GOT3 (cell line): ENCODE data around the gene NEURL2.
"Not testable (repeated sequence)": the region's sequence is repeated elsewhere in the genome, so short reads cannot be mapped to it uniquely, and the experiment has no call there.

Experiments used
- DNase-seq: peaks from one replicate; lab custom pipeline; 2025; ENCODE audit warnings: mixed read lengths; lab: John Stamatoyannopoulos, UW

The NEURL2 gene

DNA sequence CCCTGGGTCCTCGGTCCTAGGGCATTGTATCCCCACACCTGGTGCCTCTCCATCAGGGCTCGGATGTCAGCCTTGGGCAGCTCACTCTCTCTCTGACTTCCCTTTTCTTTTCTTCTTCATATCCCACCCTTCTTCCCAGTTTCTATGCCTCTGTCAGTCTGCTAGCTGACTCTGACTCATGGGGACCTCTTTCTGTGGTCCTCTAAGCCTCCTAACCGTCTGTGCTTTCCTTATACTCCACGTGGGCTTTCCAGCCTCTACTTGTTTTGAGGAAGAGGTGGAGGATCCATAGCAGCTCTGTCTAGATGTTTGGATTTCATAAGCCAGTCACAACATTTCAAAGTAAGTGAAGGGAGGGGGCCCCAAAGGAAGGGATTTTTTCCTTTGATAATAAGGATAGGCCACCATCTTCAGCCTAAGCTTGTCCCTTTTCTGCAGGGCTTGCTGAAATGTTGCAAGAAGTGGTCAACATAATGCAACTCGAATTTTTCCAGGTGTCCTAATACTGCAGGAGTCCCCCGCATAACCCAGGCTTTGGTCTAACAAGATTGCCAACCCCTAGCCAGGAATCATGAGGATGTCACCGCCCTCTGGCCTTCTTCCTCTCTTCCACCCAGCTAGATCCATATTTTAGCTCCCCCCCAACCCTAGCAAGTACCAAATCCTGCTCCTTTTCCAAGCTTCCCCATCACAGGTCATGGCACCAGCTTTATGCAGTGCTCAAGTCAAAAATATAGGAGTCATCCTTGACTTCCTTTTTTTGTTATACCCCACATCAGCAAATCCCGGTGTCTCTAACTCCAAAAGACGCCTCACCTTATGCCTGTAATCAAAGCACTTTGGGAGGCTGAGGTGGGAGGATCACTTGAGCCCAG is 29.7 kb upstream of the NEURL2 start:
- DNase-seq = no peak

DNA sequence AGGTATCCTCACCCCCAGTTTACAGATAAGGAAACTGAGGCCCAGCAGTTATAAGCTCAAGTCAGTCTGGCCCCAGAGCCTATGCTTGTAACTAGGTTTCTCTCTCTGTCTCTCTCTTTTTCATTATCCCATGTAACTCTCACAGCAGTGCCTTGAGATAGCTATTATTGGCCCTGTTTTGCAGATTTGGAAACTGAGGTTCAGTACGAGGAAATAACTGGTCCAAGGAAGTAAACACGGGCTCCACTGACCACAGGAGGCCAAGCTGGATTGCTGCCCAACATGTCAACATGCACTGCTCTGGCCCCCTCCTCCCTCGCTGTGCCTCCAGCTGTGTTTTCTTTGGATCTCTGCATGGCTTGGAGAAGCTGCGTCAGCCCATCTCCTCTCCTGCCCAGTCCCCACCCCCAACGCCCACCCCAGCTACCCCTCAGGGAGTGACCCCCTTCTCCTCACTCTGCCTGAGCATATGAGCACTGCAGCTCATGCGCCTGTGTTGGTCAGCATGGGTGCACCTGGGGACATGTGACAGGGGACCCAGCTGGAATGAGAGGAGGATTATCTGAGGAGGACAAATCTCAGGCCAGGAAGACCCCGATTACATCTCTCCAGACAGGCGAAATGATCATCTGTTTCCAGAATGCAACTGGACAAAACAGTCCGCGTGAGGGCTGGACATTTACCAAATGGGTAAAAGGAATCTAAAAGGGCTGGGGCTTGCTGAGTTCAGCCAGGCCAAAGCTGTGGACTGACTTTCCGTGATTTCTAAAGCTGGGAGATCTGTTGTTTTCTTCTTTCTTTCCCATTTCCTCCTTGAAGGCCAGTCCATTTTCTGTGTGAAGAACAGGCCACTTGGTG is 28.8 kb upstream of the NEURL2 start:
- DNase-seq = no peak

DNA sequence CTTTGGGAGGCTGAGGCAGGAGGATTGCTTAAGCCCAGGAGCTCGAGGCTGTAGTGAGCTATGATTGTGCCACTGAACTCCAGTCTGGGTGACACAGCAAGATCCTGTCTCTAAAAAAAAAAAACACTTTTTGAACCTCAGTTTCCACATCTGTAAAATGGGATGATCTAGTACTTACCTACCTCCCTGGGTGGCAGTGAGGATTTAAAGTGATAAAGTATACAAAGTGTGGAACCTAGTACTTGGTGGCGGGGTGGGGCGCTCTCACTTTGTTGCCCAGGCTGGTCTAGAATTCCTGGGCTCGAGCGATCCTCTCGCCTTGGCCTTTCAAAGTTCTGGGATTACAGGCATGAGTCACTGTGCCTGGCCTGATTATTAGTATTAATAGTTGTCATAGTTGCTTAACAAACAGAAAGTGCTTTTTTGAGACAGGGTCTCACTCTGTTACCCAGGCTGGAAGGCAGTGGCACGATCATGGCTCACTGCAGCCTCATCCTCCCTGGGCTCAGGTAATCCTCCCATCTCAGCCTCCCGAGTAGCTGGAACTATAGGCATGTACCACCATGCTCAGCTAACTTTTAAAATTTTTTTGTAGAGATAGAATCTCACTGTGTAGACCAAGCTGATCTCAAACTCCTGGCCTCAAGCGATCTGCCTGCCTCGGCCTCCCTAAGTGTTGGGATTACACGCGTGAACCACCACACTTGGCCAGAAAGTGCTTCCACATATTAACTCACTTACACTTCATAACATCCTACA is 27.9 kb upstream of the NEURL2 start:
- DNase-seq = no peak

DNA sequence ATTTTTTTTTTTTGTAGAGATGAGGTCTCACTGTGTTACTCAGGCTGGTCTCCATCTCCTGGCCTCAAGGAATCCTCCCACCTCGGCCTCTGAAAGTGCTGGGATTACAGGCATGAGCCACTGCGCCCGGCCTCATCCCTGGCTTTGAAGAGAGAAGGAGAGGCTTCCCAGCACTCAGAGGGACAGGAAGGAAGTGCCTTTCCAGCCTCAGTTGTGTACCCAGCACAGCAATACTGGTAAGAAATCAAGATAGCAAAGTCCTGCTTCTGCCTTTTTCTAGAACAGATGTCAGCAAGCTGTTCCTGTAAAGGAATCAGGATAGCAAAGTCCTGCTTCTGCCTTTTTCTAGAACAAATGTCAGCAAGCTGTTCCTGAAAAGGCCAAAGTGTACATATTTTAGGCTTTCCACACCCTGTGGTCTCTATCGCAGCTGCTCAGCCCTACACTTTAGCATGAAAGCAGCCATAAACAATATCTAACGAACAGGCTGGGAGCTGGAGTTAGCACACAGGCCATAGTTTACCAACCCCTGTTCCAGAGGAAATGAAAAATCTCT is 27.3 kb upstream of the NEURL2 start:
- DNase-seq = no peak

DNA sequence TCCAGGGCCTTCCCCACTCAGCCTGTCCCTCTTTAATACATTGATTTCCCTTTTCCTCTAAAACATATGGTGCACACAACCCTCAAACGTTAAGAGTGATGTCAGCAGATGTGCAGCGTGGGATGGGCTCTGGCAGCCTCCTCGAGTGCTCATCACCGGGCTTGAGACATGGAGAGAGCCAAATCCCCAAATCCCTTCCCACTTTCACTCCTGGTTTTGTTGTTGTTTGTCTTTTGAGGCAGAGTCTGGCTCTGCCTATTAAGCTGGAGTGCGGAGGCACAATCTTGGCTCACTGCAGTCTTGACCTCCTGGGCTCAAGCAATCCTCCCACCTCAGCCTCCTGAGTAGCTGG is 26.8 kb upstream of the NEURL2 start:
- no peak for DNase-seq

DNA sequence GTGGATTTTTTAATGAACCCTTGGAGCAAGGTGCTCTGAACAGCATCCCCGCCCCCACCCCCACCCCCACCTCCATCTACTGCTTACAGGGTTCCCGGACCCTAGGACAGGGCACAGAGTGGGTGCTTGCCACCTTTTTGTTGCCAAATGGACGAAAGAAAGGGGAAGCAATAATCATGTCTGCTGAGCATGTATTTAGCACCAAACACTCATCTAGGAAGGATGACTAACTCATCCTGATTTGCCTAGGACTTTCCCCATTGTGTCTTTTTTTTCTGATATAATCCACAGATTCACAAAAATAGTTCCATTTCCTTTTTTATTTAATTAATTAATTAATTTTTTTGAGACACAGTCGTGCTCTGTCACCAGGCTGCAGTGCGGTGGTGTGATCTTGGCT is 22.1 kb upstream of the NEURL2 start:
- no peak for DNase-seq

DNA sequence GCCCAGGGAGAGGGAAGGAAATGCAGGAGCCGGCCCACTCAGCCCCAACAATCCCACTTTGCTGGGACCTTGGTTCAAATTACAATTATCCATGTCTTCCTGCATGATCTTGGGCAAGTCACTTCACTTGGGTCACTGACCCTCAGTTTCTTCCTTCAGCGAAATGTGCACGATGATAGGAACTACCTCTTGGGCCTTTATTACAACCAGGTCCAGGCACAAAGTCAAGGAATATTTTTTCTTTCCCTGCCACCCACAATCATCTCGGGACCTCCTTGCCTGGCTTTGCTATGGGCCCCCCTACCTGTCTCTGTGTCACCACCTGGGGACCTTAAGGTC is 21.3 kb upstream of the NEURL2 start:
- no peak for DNase-seq

DNA sequence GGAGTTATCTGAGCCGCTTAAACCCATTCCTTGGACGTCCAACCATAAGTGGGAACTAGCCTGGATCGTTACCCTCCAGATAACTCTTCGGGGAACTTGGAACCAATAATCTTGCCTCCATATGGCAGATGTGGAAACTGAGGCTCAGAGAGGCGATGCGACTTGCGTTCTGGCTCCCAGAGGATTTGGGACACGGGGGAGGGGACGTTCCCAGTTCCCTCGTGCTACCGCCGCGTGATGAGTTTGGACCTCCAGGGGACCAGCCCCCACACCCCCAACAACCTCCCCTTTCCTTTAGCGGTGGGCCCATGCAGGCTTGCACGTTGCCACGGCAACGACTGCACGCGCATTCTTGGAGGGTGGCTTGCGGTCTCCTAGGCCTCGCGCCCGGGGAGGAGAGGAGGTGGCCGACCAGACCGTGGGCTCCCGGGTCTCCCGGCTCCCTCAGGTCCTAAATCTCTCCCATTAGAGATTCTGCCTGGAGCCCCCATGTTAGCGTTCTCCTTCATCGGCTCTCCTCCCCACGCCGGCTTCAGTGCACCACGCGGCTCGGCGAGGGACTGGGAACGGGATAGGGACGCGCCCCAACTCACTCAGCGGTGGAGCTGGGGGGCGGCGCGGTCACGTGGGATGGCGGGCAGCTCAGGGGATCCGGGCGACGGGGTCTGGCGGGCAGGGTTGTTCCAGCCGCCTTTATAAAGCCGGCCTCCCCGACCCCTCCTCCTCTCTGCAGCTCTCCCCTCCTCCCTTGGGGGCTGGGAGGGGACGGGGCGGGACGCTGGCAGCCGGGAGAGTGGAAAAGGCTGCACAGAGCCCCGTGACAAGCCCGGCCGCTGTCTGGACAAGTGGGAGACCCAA is 20.7 kb upstream of the NEURL2 start, which contains the start of gene PLTP:
Gene PLTP, minus strand, starts transcription at position 670 of the 858 bp plus-strand sequence. CDS start 703 bp downstream, outside the sequence.
- DNase-seq = no peak

DNA sequence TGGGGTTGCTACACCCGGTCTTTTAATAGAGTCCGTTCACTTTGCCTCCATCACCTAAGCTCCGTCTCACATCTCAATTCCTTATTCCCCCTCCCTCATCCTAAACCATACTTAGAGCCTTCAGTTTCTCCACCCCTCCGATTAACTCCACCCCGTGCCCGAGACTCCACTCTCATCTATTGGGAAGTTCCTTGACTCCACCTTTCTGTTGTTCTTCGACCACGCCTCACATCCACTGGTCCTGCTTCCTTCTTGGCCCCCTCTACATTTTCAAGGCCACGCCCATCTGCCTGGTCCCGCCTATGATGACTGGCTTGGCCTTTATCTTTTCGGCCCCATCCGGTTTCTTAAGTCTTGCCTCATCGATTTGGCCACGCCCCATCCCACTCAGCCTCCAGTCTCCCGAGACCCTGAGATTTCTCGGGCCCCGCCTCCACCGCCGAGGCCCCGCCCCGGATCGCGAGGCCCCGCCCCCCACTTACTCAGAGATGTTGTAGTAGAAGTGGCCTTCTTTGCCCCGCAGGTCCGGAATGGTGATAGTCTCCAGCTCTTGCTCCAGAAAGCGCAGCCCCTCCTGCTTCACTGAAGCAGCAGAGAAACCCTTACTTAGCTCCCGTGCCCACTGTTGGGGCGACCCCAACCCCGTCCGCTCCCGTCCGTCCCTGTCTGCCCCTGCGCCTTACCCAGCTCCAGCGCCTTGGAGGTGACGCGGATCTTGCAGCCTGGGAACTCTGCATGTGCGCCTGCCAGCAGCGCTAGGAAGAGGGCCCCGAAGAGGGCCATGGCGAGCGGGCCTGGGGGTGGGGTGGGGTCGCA is 19.9 kb upstream of the NEURL2 start:
- DNase-seq = peak; percentile 92

DNA sequence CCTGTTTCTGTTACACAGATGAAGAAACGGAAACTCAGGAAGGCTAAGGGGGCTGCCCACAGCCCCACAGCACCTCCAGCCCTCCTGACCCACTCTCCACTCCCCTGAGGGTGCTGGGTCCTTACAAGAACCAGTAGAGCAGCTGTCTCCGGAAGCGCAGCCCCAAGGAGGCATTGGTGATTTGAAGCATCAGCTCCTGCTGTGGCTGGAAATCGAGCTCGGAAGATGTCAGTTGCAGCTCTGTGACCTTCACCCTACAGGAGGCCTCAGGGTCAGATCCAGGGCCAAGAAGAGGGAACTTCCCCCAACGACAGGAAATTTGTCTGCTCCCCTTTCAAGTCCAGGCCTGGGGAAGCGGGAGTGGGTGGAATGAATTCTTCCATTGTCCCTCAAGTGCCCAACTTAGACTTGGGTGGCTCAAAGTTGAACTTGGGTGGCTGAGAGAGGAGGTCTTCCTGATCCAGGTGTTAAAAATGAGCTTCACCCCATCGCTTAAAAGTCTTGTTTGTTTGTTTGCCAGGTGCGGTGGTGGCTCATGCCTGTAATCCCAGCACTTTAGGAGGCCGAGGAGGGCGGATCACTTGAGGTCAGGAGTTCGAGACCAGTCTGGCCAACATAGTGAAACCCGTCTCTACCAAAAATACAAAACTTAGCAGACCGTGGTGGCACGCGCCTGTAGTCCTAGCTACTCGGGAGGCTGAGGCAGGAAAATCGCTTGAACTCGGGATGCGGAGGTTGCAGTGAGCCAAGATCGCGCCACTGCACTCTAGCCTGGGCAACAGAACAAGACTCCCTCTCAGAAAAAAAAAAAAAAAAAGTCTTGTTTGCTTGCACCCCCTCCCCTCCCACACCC is 19.0 kb upstream of the NEURL2 start:
- no peak for DNase-seq

DNA sequence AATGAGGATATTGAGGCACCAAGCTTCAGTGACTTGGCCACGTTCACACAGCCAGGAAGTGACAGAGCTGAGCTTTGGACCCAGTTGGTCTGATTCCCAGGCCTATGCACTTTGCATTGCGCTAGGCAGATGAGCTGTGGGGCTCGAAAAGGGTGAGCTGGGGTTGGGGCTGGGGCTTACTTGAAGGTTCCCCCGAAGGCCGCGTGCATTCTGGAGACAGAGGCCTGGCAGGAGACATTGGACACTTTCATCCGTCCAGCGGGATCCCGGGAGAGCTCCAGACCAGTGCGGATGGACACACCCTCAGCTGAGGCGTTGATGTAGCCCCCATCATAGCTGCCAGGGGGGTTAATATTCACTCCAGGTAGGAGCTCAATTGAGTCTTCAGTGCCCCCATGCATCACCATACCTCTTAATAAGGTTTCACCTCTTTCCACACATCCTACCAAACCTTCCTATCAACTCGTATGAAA is 18.4 kb upstream of the NEURL2 start:
- DNase-seq = no peak

DNA sequence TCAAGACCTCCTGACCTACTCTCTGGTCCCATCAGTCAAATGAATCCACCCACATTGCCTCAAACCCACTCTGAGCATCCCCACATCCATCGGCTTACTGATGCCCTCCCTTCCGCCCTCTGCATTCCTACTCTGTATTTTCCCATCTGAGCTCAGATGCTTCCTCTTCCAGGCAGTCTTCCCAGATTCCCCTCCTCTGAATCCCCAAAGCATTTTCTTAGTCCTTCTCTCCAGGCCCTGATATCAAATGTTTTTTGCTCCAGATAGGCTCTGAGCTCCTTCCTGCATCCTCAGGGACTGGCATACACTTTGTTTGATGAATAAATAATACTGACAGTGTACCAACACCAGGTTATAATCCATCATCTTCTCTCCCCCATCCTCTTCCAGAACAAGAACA is 17.1 kb upstream of the NEURL2 start:
- DNase-seq = no peak

DNA sequence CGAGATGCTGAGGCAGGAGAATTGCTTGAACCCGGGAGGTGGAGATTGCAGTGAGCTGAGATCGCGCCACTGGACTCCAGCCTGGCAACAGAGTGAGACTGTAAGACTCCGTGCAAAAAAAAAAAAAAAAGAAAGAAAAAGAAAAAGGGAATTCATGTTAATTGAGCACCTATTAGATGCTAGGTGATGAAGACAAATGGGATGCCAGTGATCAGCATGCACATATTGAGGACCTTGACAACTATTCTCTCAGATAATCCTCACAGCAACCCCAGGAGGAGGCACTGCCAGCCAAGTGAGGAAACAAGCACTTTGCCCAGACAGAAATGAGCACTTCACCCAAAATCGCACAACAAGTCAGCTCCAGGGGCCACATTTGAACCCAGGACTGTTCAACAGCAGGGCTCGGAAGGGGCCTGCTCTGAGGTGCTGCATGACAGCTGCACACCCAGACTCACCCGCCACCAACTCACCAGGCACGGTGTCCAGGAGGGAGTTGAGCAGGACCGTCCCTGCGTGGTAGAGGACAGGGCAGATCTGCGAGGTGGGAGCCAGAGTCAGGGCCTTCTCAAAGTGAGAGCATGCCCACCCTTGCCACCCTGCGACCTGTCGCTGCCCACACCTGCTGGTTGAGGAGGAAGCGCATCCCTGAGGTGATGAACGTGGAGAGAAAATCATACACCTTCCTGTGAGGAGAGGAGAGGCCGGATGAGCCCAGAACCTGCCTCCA is 16.4 kb upstream of the NEURL2 start:
- DNase-seq = no peak

DNA sequence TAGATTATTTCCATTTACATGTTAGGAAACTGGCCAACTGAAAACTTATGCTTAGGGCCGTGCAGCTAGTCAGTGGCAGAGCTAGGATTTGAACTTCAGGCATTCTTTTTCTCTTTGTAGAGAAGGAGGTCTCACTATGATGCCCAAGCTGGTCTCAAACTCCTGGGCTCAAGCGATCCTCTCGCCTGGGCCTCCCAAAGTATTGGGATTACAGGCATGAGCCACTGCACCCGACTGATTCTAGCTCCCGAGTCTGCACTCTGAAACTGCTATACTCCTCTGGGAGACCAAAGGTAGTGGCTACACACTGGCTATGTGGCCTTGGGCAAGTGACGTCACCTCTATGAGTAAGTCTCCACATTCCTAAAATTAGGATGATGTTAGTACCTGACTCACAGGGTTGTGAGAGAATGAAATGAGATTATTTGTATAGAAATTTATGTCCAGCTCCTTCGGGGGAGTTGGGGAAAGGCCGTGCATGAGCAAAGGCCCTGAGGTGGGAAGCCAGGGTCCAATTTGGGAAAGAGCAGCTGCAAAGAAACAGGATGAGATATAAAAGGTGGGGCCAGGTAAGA is 14.6 kb upstream of the NEURL2 start:
- peak; percentile 51 for DNase-seq

DNA sequence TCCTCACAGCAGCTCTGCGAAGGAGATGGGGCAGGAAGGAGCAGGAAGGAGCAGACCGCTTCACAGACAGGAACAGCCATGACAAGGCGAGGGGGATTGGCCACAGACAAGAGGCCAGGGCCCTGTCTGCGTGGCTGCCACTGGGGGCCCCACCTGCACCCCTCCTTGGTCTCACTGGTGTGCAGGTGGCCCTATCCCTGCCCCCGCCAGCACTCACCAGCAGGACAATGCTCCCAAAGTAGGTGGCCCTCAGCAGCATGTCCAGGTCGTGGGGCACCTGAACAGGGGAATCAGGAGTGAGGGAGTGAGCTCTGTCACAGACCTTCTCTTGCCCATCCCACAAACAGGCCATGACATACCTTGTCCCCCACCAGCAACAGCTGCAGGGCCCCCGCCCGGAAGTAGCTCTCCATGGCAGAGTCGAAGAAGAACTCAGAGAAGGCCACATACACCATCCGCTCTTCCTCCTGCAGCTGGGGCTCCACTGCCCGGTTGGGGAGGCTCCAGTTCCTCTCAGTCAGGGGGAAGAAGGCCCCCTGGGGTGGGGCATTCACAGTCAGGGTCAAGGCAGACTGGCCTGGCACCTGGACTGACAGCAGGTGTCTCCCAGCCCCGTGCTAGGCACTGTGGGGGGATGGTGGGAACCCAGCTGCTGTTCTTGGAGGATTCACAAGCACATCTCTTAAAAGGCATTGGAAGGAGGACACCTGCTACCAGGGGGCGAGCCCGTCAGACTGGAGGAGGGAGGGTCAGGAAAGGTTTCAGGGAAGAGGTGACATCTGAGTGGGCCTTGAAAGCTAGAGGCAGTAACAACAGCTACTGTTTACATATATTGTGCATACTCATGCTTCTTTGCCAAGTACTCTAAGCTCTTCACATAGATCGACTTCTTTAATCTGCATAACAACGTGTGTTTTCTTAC is 13.8 kb upstream of the NEURL2 start:
- no peak for DNase-seq

DNA sequence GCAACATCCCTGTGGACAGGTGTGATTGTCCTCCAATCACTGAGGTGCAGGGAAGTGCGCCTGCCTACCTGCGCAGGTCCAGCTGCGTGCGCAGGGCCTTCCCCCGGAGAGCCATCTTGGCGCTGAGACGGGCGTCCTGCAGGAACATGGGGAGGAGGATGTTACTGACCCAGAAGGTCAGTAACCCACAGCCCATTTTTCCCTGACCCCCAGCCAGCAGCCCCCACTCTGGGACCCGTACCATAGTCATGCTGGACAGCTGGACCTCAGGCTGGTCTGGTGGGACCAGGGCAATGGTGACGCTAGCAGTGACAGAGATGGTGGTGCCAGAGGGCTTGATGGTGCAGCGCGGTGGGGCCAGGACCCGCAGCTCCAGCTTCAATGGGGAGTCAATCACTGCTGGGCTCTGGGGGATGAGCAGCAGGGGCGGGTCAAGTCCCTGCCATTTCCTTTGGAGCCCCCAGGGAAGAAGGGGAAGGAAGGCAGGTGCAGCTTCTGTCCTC is 11.2 kb upstream of the NEURL2 start:
- DNase-seq = no peak

DNA sequence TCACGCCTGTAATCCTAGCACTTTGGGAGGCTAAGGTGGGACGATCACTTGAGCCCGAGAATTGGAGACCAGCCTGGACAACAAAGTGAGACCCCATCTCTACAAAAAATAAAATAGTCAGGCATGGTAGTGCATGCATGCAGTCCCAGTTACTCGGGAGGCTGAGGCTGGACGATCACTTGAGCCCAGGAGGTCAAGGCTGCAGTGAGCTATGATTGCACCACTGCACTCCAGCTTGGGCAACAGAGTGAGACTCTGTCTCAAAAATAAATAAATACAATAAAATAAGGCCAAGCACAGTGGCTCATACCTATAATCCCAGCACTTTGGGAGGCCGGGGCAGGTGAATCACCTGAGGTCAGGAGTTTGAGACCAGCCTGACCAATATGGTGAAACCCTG is 10.3 kb upstream of the NEURL2 start:
- DNase-seq = not testable (repeated sequence)
